Activated CD4-positive, CD25-positive, alpha-beta regulatory T cell treated with anti-CD3 and anti-CD28 coated beads, Interleukin-2, amount 50 U/mL, for 72 hours (primary cell): Measurements from ENCODE around the gene PPP2R2C.

Source experiments
- DNase-seq: peaks from one replicate; pipeline ENCODE4 v3.0.0; 2021

PPP2R2C gene

GRCh38 chr4:6394671-6395081 lies 77.7 kb downstream of the PPP2R2C start:
- no peak for DNase-seq

- DNase-seq = no peak
These were observed 78.6 kb downstream of the PPP2R2C start for GRCh38 chr4:6393544-6394475.

GRCh38 chr4:6393066-6393465 lies 79.3 kb downstream of the PPP2R2C start:
- DNase-seq = no peak

GRCh38 chr4:6392407-6392806 lies 80.0 kb downstream of the PPP2R2C start:
- no peak for DNase-seq

GRCh38 chr4:6391852-6392188 lies 80.6 kb downstream of the PPP2R2C start:
- no peak for DNase-seq

- no peak for DNase-seq
These were observed 81.1 kb downstream of the PPP2R2C start for GRCh38 chr4:6391186-6391851.

- DNase-seq = no peak
These were observed 82.1 kb downstream of the PPP2R2C start for GRCh38 chr4:6390356-6390755.

- no peak for DNase-seq
These were observed 83.1 kb downstream of the PPP2R2C start for GRCh38 chr4:6389142-6389825.

- no peak for DNase-seq
These were observed 83.7 kb downstream of the PPP2R2C start for GRCh38 chr4:6388713-6389112.

GRCh38 chr4:6387946-6388345 lies 84.5 kb downstream of the PPP2R2C start:
- DNase-seq = no peak

GRCh38 chr4:6386091-6386490 lies 86.3 kb downstream of the PPP2R2C start:
- no peak for DNase-seq

GRCh38 chr4:6385288-6385687 lies 87.1 kb downstream of the PPP2R2C start:
- DNase-seq = no peak

GRCh38 chr4:6384541-6384940 lies 87.9 kb downstream of the PPP2R2C start:
- no peak for DNase-seq

GRCh38 chr4:6383929-6384328 lies 88.5 kb downstream of the PPP2R2C start:
- DNase-seq = no peak

- no peak for DNase-seq
These were observed 89.4 kb downstream of the PPP2R2C start for GRCh38 chr4:6383009-6383404.

- DNase-seq = no peak
These were observed 90.8 kb downstream of the PPP2R2C start for GRCh38 chr4:6381571-6382123.

- no peak for DNase-seq
These were observed 91.5 kb downstream of the PPP2R2C start for GRCh38 chr4:6380746-6381410.

GRCh38 chr4:6379767-6380745 lies 92.4 kb downstream of the PPP2R2C start:
- DNase-seq = no peak

- DNase-seq = no peak
These were observed 93.6 kb downstream of the PPP2R2C start for GRCh38 chr4:6378493-6379445.
